HG03135 (cell line): ENCODE data around the gene MAP7D3.

Source experiments
- ATAC-seq: cut with Tn5 transposase; IDR thresholded peaks from one replicate; pipeline ENCODE4 v1.9.1; 2021; ENCODE audit warnings: mild to moderate bottlenecking, moderate library complexity; ENCODE audit not compliant: unreplicated experiment

The MAP7D3 gene

GRCh38 chrX:136209016-136209738 lies 42.0 kb downstream of the MAP7D3 start:
- ATAC-seq, result no peak

GRCh38 chrX:136207546-136207945 lies 43.7 kb downstream of the MAP7D3 start:
- no peak for ATAC-seq

- no peak for ATAC-seq
Observed at GRCh38 chrX:136206916-136207315, 44.3 kb downstream of the MAP7D3 start.

- no peak for ATAC-seq
Observed at GRCh38 chrX:136205882-136206380, 45.3 kb downstream of the MAP7D3 start.

GRCh38 chrX:136204571-136204970 lies 46.6 kb downstream of the MAP7D3 start:
- ATAC-seq, result no peak

- ATAC-seq, result no peak
Observed at GRCh38 chrX:136203951-136204350, 47.2 kb downstream of the MAP7D3 start.

GRCh38 chrX:136203438-136203837 lies 47.8 kb downstream of the MAP7D3 start:
- ATAC-seq, result no peak

GRCh38 chrX:136202889-136203288 lies 48.3 kb downstream of the MAP7D3 start:
- no peak for ATAC-seq

GRCh38 chrX:136201601-136202000 lies 49.6 kb downstream of the MAP7D3 start:
- ATAC-seq, result no peak

GRCh38 chrX:136200466-136200865 lies 50.7 kb downstream of the MAP7D3 start:
- no peak for ATAC-seq

- ATAC-seq, result no peak
Observed at GRCh38 chrX:136199365-136199764, 51.8 kb downstream of the MAP7D3 start.

GRCh38 chrX:136198678-136199243 lies 52.4 kb downstream of the MAP7D3 start:
- no peak for ATAC-seq

- ATAC-seq, result no peak
Observed at GRCh38 chrX:136198010-136198409, 53.2 kb downstream of the MAP7D3 start.

GRCh38 chrX:136196691-136197155 lies 54.5 kb downstream of the MAP7D3 start:
- ATAC-seq, result no peak

GRCh38 chrX:136195247-136195646 lies 56.0 kb downstream of the MAP7D3 start:
- ATAC-seq, result no peak

- no peak for ATAC-seq
Observed at GRCh38 chrX:136194536-136194935, 56.7 kb downstream of the MAP7D3 start.

GRCh38 chrX:136193771-136194170 lies 57.4 kb downstream of the MAP7D3 start:
- ATAC-seq, result no peak

GRCh38 chrX:136192839-136193414 lies 58.3 kb downstream of the MAP7D3 start:
- ATAC-seq, result no peak

- ATAC-seq, result no peak
Observed at GRCh38 chrX:136192135-136192534, 59.1 kb downstream of the MAP7D3 start.

- ATAC-seq, result no peak
Observed at GRCh38 chrX:136191171-136191570, 60.0 kb downstream of the MAP7D3 start.

- no peak for ATAC-seq
Observed at GRCh38 chrX:136190038-136190713, 61.0 kb downstream of the MAP7D3 start.
